Measurements from ENCODE around the gene RHOT2. TPM values are rescaled to one million over a fixed set of nuclear protein-coding genes. Genes with fewer than 3 reads are reported as not detected.

The RHOT2 gene
- total and polyA plus RNA-seq, 10 of the 15 experiments (the other 5 are each of a cell fraction or from before 2014, with no cell fraction given) = 3.7 to 174 (median 69.8) TPM

- TF ChIP-seq FOXM1 (IDR thresholded peaks at IDR 0.05; ENCODE audit: low read depth, low read length) (no peak), ZZZ3 (IDR thresholded peaks at IDR 0.05; ENCODE audit: control insufficient read depth, insufficient read length, low read depth) (no peak)
These were observed 9.0 kb downstream of the RHOT2 start (continued) for GRCh38 chr16:676913-677312.

- H3K79me2 ChIP-seq (ENCODE audit: control insufficient read depth, insufficient read depth, low read length) = peaks cover 14% of the 10 kb centered on the region
- no peak overlapping the region for H3K4me3 ChIP-seq
- TF ChIP-seq SMAD5 (IDR thresholded peaks at IDR 0.05; ENCODE audit: low read depth) (no peak), FOXM1 (IDR thresholded peaks at IDR 0.05; ENCODE audit: low read depth, low read length) (no peak), ZZZ3 (IDR thresholded peaks at IDR 0.05; ENCODE audit: control insufficient read depth, insufficient read length, low read depth) (no peak), NFIC (IDR thresholded peaks at IDR 0.05; ENCODE audit: low read depth, low read length) (no peak), IRF4 (IDR thresholded peaks at IDR 0.05; ENCODE audit: low read depth, low read length) (no peak), NR2C2 (IDR thresholded peaks at IDR 0.05; ENCODE audit: borderline replicate concordance, control insufficient read depth, insufficient read length, low read depth) (no peak), CEBPB (IDR thresholded peaks at IDR 0.05; ENCODE audit: borderline replicate concordance in 1 of 2, low read depth in 2 of 2, low read length in 2 of 2) (no peak), SIX5 (IDR thresholded peaks at IDR 0.05; ENCODE audit: low read depth, low read length, severe bottlenecking) (no peak), POLR2A (IDR thresholded peaks at IDR 0.05; ENCODE audit: low read depth, low read length) (no peak; the same call in 1 of the 2 replicates), RAD51 (IDR thresholded peaks at IDR 0.05) (no peak), ASH2L (IDR thresholded peaks at IDR 0.05; ENCODE audit: borderline replicate concordance, low read depth) (no peak), YBX1 (IDR thresholded peaks at IDR 0.05) (no peak), CREB1 (IDR thresholded peaks at IDR 0.05; ENCODE audit: low read depth) (no peak), CBX3 (IDR thresholded peaks at IDR 0.05; ENCODE audit: borderline replicate concordance, low read depth) (no peak), ATF7 (IDR thresholded peaks at IDR 0.05; ENCODE audit: low read depth) (no peak), ZNF622 (IDR thresholded peaks at IDR 0.05) (no peak), IRF3 (IDR thresholded peaks at IDR 0.05) (no peak), IRF5 (IDR thresholded peaks at IDR 0.05; ENCODE audit: borderline replicate concordance) (no peak)
- in situ Hi-C loops (cut with MboI) (no loop called here), intact Hi-C loops (cut with micrococcal nuclease; ENCODE audit: unreplicated experiment) (no loop called here)
- peaks cover 7% of the 10 kb centered on the region for H3K4me1 ChIP-seq (ENCODE audit: control insufficient read depth, insufficient read depth, low read length)
- no peak overlapping the region for H3K9ac ChIP-seq (ENCODE audit: control insufficient read depth, insufficient read depth, low read length)
- ChIA-PET POLR2A (no interaction called here), CTCF (no interaction called here), RAD21 (ENCODE audit: unreplicated experiment) (no interaction called here), SMC1A (ENCODE audit: uncharacterized antibody, unreplicated experiment) (no interaction called here)
- no TSS peak for BruUV-seq (replicated peaks)
- FAIRE-seq (no peak), DNase-seq (ENCODE audit: low read depth, low spot score) (no peak), ATAC-seq (no peak)
- H4K20me1 ChIP-seq (ENCODE audit: control insufficient read depth, insufficient read depth) = peaks cover 6% of the 10 kb centered on the region; the same call in 1 of the 2 replicates
- H3K9me3 ChIP-seq (replicated peaks; ENCODE audit: control insufficient read depth, insufficient read depth, low read length) = no peaks in the 10 kb centered on the region
- H3K27me3 ChIP-seq (replicated peaks in 1 of 2; ENCODE audit: control insufficient read depth in 2 of 2, insufficient read depth in 2 of 2, low read length in 1 of 2) = no peaks in the 10 kb centered on the region
- no peak overlapping the region for H3K4me2 ChIP-seq (ENCODE audit: control insufficient read depth, insufficient read depth)
- H3K36me3 ChIP-seq (ENCODE audit: control insufficient read depth in 2 of 2, insufficient read depth in 2 of 2, low read length in 1 of 2) = peaks cover under 1 to 6% of the 10 kb centered on the region in 2 experiments; a peak in 2 of 4 replicates
- 67% methylated on average over 54 of the region's 57 CpGs for WGBS (ENCODE audit: insufficient coverage, insufficient replicate concordance, low lambda C conversion rate, missing lambda C conversion rate)
- no peak overlapping the region for H2AFZ ChIP-seq (ENCODE audit: control insufficient read depth, low read depth, low read length)
- H3K27ac ChIP-seq (ENCODE audit: control insufficient read depth, insufficient read depth) = no peak overlapping the region
These were observed 9.6 kb downstream of the RHOT2 start for GRCh38 chr16:677316-678190.

Measured in GM12878 (cell line).